Brain microvascular endothelial cell (primary cell): Measurements from ENCODE around the gene IWS1.
"Not testable (repeated sequence)": the region's sequence is repeated elsewhere in the genome, so short reads cannot be mapped to it uniquely, and the experiment has no call there.

Experiments
- DNase-seq: peaks from one replicate; pipeline ENCODE4 v3.0.0-alpha.2; 2020
- H3K27ac ChIP-seq: fragments of 250-450 bp; sonication (Bioruptor Pico); 2 replicates; pipeline ENCODE4 v1.5.1; 2020; ENCODE audit warnings: mild to moderate bottlenecking, moderate library complexity
- H3K27me3 ChIP-seq: fragments of 250-450 bp; sonication (Bioruptor Pico); replicated peaks from 2 replicates; pipeline ENCODE4 v1.5.1; 2020; ENCODE audit warnings: mild to moderate bottlenecking
- H3K36me3 ChIP-seq: fragments of 250-450 bp; sonication (Bioruptor Pico); replicated peaks from 2 replicates; pipeline ENCODE4 v1.5.1; 2020; ENCODE audit warnings: mild to moderate bottlenecking
- H3K4me3 ChIP-seq: 2 replicates; pipeline ENCODE4 v1.5.1; 2011; ENCODE audit warnings: low read depth, mild to moderate bottlenecking, control low read depth, low read length, moderate library complexity
- in situ Hi-C: cut with HindIII; loops from 2 replicates; pipeline ENCODE4 v1.10.0; 2017; ENCODE audit warnings: low sequenced_read_pairs, low pct_ligation_motif_present
- TF ChIP-seq, protein P1 (sequence below): IDR thresholded peaks from 2 replicates; pipeline ENCODE4 v1.5.1; 2011; ENCODE audit warnings: low read depth, mild to moderate bottlenecking, moderate library complexity, low read length, control low read depth, inconsistent platforms; ENCODE audit errors: missing control alignments

Gene IWS1

DNA sequence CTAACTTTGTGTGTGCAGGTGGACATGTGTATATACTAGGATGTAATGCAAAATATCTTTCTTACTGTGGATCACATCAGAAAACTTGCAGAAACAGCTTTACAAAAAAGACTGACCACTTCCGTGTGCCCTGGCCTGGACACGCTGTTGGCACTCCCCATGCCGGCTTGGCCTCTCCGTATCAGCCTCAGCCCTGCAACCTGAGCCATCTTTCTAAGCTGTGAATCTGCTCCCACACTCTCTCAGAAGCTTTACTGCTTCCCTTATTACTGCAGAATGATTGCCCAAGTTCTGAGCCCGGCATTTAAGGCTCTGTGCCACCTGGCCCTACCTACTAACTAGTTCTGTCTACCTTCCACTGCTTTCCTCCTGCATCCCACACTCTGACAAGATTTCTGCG lies 47.0 kb upstream of the IWS1 start:
- Histone ChIP-seq H3K4me3 (no peak overlapping the region), H3K36me3 (no peaks in the 10 kb centered on the region), H3K27ac (no peak overlapping the region), H3K27me3 (no peaks in the 10 kb centered on the region)
- no peak for DNase-seq
- TF ChIP-seq, protein P1, sequence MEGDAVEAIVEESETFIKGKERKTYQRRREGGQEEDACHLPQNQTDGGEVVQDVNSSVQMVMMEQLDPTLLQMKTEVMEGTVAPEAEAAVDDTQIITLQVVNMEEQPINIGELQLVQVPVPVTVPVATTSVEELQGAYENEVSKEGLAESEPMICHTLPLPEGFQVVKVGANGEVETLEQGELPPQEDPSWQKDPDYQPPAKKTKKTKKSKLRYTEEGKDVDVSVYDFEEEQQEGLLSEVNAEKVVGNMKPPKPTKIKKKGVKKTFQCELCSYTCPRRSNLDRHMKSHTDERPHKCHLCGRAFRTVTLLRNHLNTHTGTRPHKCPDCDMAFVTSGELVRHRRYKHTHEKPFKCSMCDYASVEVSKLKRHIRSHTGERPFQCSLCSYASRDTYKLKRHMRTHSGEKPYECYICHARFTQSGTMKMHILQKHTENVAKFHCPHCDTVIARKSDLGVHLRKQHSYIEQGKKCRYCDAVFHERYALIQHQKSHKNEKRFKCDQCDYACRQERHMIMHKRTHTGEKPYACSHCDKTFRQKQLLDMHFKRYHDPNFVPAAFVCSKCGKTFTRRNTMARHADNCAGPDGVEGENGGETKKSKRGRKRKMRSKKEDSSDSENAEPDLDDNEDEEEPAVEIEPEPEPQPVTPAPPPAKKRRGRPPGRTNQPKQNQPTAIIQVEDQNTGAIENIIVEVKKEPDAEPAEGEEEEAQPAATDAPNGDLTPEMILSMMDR: no peak
- in situ Hi-C loops: no loop called here

DNA sequence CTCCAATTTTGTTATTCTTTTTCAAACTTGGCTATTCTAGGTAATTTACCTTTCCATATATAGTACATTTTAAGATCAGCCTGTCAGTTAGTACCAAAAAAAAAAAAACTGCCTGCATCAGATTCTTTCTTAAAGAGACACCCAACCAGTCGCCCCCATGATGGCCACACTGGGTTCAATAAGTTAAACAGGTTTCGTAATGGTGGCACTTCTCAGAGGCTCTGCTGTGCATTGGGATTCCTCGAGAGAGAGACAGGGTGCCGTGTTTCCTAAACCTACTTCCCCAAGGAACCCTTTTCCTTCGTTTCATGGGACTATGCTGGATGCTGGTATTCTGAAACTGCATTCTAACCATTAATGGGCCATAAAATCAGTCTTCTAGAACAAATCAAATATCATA lies 46.6 kb upstream of the IWS1 start:
- no peak overlapping the region for H3K4me3 ChIP-seq
- no peak overlapping the region for H3K27ac ChIP-seq
- no peaks in the 10 kb centered on the region for H3K36me3 ChIP-seq
- H3K27me3 ChIP-seq: no peaks in the 10 kb centered on the region
- TF ChIP-seq, protein P1: no peak
- in situ Hi-C loops: no loop called here
- DNase-seq: no peak

DNA sequence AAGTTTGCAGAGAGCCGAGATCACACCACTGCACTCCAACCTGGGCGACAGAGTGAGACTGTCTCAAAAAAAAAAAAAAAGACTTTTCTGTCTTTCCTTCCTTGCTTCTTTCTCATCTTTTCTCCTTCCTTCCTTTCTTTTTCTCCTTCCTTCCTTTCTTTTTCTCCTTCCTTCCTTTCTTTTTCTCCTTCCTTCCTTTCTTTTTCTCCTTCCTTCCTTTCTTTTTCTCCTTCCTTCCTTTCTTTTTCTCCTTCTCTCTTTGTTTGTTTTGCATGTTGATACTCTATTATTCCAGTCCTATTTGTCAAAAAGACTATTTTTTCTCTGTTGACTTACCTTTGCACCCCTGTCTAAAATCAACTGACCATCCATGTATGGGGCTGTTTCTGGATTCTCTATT lies 46.1 kb upstream of the IWS1 start:
- H3K27ac ChIP-seq, H3K4me3 ChIP-seq, H3K27me3 ChIP-seq, in situ Hi-C loops, H3K36me3 ChIP-seq, DNase-seq: not testable (repeated sequence)

DNA sequence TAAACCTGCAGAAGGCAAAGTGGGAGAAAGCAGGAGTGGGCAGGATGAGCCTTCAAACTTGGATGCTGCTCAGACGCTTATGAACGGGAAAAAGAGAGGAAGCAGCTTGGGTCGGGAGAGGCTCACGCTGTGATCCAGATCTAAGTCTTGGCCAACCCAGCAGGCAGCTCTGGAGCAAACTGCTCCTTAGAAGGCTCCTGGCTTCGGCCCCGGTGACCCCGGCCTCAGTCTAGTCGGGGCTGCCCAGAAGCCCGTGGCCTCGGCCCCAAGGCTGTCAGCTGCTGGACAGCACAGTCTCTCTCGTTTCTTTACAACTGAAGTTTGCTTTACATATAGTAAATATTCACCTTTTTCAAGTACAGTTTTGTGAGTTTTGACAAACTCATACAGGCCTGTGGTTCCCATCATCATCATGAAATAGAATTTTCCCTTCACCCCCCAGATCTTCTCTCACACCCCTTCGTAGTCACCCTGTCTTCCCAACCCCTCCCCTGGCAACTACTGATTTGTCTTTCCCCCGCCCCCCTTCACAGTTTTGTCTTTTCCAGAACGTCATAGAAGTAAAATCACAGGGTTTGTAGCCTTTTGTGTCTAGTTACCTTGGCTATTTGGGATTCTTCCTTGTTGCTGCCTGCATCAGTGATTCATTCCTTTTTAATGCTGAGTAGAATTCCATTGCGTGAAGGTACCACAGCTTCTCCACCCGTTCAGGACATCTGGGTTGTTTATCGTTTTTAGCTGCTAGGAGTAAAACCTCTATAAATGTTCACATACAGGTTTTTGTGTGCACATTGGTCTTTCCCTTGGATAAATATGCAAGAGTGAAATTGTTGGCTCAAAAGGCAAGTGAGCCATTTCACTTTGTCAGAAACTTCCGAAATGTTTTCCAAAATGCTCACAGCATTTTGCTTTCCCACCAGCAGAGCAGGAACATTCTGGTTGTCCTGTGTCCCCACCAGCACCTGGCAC lies 44.3 kb upstream of the IWS1 start:
- Histone ChIP-seq H3K27me3 (no peaks in the 10 kb centered on the region), H3K4me3 (no peak overlapping the region), H3K36me3 (no peaks in the 10 kb centered on the region), H3K27ac (no peak overlapping the region)
- peak; percentile 22 for DNase-seq
- in situ Hi-C loops: no loop called here
- TF ChIP-seq, protein P1: no peak

DNA sequence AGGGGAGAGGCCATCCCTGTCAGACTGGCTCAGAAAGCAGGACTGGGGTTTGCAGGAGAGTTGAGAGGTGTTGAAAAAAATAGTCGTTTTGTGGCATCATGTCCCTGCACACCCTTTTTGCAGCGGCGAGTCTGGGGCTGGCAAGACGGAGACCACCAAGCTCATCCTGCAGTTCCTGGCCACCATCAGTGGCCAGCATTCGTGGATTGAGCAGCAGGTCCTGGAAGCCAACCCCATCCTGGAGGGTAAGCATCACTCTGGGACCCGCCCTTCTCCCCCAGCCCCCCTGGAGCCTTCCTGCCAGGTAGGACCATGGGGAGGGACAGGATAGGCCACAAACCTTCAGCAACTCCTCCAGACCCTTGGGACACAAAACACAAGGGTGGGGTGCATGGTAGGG lies 43.4 kb upstream of the IWS1 start:
- no peak for DNase-seq
- Histone ChIP-seq H3K27me3 (no peaks in the 10 kb centered on the region), H3K36me3 (no peaks in the 10 kb centered on the region), H3K27ac (no peak overlapping the region), H3K4me3 (no peak overlapping the region)
- TF ChIP-seq, protein P1: no peak
- in situ Hi-C loops: no loop called here

DNA sequence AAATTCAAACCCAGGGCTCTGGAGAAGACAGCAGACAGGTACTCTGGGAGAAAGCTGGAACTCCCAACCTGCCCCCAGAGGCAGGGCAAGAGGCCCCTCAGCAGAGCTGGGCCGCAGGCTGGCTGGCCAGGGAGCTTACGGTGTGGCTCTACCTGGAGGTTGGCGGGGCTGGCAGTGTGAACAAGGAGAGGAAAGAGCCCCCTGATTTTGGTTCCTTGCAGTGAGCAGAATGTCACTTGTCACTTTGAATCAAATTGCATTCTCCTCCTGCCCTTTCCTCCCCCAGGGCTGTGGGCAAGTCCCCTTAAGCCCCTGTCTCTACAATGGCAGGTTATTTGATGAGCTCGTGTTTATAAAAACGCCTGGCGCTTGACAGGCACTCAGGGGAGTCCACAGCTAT lies 41.8 kb upstream of the IWS1 start:
- in situ Hi-C loops: no loop called here
- TF ChIP-seq, protein P1: no peak
- DNase-seq: no peak
- Histone ChIP-seq H3K4me3 (no peak overlapping the region), H3K27me3 (no peaks in the 10 kb centered on the region), H3K27ac (no peak overlapping the region), H3K36me3 (no peaks in the 10 kb centered on the region)
